A549 (cell line): ENCODE results near the gene SLC5A10. TPM values are rescaled to one million over a fixed set of nuclear protein-coding genes. Genes with fewer than 3 reads are reported as not detected.
A peak's percentile ranks its signal among the peaks of the same experiment; 100 is the strongest.
"Not testable (repeated sequence)": the region's sequence is repeated elsewhere in the genome, so short reads cannot be mapped to it uniquely, and the experiment has no call there.

Experiments used
- ATAC-seq, 2 experiments: fragments of 200-7000 bp in 1 of 2; fragments of >200 bp in 1 of 2; cut with Nextera tagmentation in 1 of 2; cut with Tn5 transposase in 1 of 2; 3 replicates each; pipeline versions ENCODE4 v1.8.0 to v1.9.1; 2018 to 2020; ENCODE audit warnings: mild to moderate bottlenecking in 1 of 2, moderate library complexity in 1 of 2
- CTCF ChIA-PET: fragments of 300-600 bp; sonication (Branson Sonifier 250); formaldehyde crosslinking; extraction: SDS; loops from one replicate; lab custom pipeline; 2021; ENCODE audit warnings: antibody characterized with exemption, inconsistent platforms; lab: Yijun Ruan, JAX
- POLR2A ChIA-PET: fragments of 350-600 bp; formaldehyde crosslinking; extraction: SDS; loops from one replicate; lab custom pipeline; 2021; ENCODE audit warnings: antibody characterized with exemption, inconsistent platforms; lab: Yijun Ruan, JAX
- DNase-seq, 2 experiments: peaks; one replicate each; pipeline versions ENCODE4 v3.0.0 to v3.0.0-alpha.2; 2011 to 2016; ENCODE audit warnings: low read depth in 1 of 2, low spot score in 1 of 2
- FAIRE-seq: peaks from 2 replicates; lab custom pipeline; 2011; peaks lifted over from hg19 to GRCh38; lab: Jason Lieb, UNC
- H3K27ac ChIP-seq, 2 experiments: fragments of >200 bp; sonication (Bioruptor Twin); formaldehyde crosslinking; 3 replicates each; pipeline ENCODE4 v1.5.1; 2016 to 2017
- H3K4me1 ChIP-seq: fragments of >200 bp; sonication (Bioruptor Twin); formaldehyde crosslinking; 3 replicates; pipeline ENCODE4 v1.6.1; 2016
- H3K4me2 ChIP-seq: fragments of >200 bp; sonication (Bioruptor Twin); formaldehyde crosslinking; 3 replicates; pipeline ENCODE4 v1.6.1; 2016
- H3K4me3 ChIP-seq: fragments of >200 bp; sonication (Bioruptor Twin); formaldehyde crosslinking; 3 replicates; pipeline ENCODE4 v1.5.1; 2016
- H3K9me3 ChIP-seq: fragments of >200 bp; sonication (Bioruptor Twin); formaldehyde crosslinking; 3 replicates; pipeline ENCODE4 v1.6.1; 2016
- CHD4 ChIP-seq: fragments of 200-600 bp; sonication (generic); IDR thresholded peaks from 2 replicates; pipeline ENCODE4 v1.6.1; 2016; ENCODE audit warnings: antibody characterized with exemption, mild to moderate bottlenecking, borderline replicate concordance
- EHF ChIP-seq: fragments of 250-450 bp; sonication (Bioruptor Pico); IDR thresholded peaks from 2 replicates; pipeline ENCODE4 v1.5.0; 2020; ENCODE audit warnings: mild to moderate bottlenecking
- FOSL2 ChIP-seq, 2 experiments: fragments of 450-650 bp in 1 of 2; fragments of >200 bp in 1 of 2; sonication (Bioruptor Twin) in 1 of 2; formaldehyde crosslinking; IDR thresholded peaks; 2 replicates each; pipeline versions ENCODE4 v1.5.0 to v1.6.1; 2016 to 2020; ENCODE audit warnings: mild to moderate bottlenecking in 1 of 2, moderate library complexity in 1 of 2
- KDM1A ChIP-seq: fragments of 200-600 bp; sonication (generic); IDR thresholded peaks from 2 replicates; pipeline ENCODE4 v1.6.1; 2016; ENCODE audit warnings: low read depth, mild to moderate bottlenecking
- RAD21 ChIP-seq, 2 experiments: fragments of >200 bp in 1 of 2; sonication (Bioruptor Twin) in 1 of 2; formaldehyde crosslinking in 1 of 2; IDR thresholded peaks in 1 of 2; conservative IDR thresholded peaks in 1 of 2; 2 replicates in 1 of 2; 3 replicates in 1 of 2; pipeline ENCODE4 v1.6.1; 2012 to 2018; ENCODE audit warnings: inconsistent platforms in 1 of 2
- SMC3 ChIP-seq: fragments of >200 bp; sonication (Bioruptor Twin); formaldehyde crosslinking; IDR thresholded peaks from 3 replicates; pipeline ENCODE4 v1.6.1; 2018; ENCODE audit warnings: inconsistent platforms
- WGBS: methylation state at CpG from one replicate; pipeline ENCODE4 v1.1.6; 2017; ENCODE audit errors: missing lambda C conversion rate; 5-methylcytosine and 5-hydroxymethylcytosine counted together
- polyA plus RNA-seq, 4 experiments: library from polyadenylated mRNA; depleted of rRNA in 3 of 4; stranded (reverse); fragments of >200 nt; fragmentation: RNase III in 1 of 4; extraction: RNeasy Plus Mini Kit Qiagen cat#74134 plus additional on column Dnase treatment in 1 of 4; gene quantifications; 2 replicates in 3 of 4; 3 replicates in 1 of 4; pipeline ENCODE4 v1.2.3, GENCODE V29; 2011 to 2017

The SLC5A10 gene
- polyA plus RNA-seq, 2 of the 4 experiments (the other 2 are of a cell fraction): 0.15 to 0.28 TPM

GRCh38 chr17:19023209-19023999, 71.4 kb downstream of the SLC5A10 start:
- H3K4me1 ChIP-seq: no peaks in the 10 kb centered on the region
- DNase-seq: no peak
- ChIA-PET POLR2A (interaction anchor here (1.6 kb wide), 1 partner anchor 19 kb away, joined by 4 read pairs; the partner anchor contains the start of gene FAM83G), CTCF (interaction anchor here (0.6 to 3.5 kb wide), 5 partner anchors 44 to 206 kb away, joined by 3 to 37 read pairs (median 3); no protein-coding TSS in a partner anchor)
- TF ChIP-seq FOSL2 (IDR thresholded peaks at IDR 0.05) (no peak), FOSL2 (CRISPR knock-in tag; IDR thresholded peaks at IDR 0.05) (peak; percentile 38; the same call in 1 of the 2 replicates), CHD4 (no peak)
- H3K4me2 ChIP-seq: no peak overlapping the region
- FAIRE-seq: no peak
- ATAC-seq: no peak; a peak in 1 of 6 replicates
- no peaks in the 10 kb centered on the region for H3K9me3 ChIP-seq
- WGBS: 61% methylated on average over 8 of the region's 9 CpGs
- peak overlapping the region in 1 of 2 experiments; percentile 17; a peak in 2 of 6 replicates for H3K27ac ChIP-seq
- H3K4me3 ChIP-seq: no peak overlapping the region

- CTCF ChIA-PET: interaction anchor here (0.6 to 3.5 kb wide), 3 partner anchors 8 to 67 kb away, joined by 3 to 37 read pairs (median 3); no protein-coding TSS in a partner anchor
Observed at GRCh38 chr17:19024101-19025078, 72.4 kb downstream of the SLC5A10 start.

GRCh38 chr17:19028671-19029070, 76.7 kb downstream of the SLC5A10 start:
- H3K9me3 ChIP-seq, POLR2A ChIA-PET, H3K27ac ChIP-seq, H3K4me1 ChIP-seq, H3K4me3 ChIP-seq, FAIRE-seq, H3K4me2 ChIP-seq, ATAC-seq, CTCF ChIA-PET, DNase-seq: not testable (repeated sequence)
- WGBS: no CpG with 5 or more reads among the region's 11 CpGs

More at GRCh38 chr17:19024101-19025078, 72.4 kb downstream of the SLC5A10 start:
- Histone ChIP-seq H3K27ac (peak overlapping the region; percentile 8 to 19; a peak in 1 of 6 replicates), H3K9me3 (no peaks in the 10 kb centered on the region), H3K4me2 (no peak overlapping the region), H3K4me1 (no peaks in the 10 kb centered on the region), H3K4me3 (no peak overlapping the region)
- no peak for FAIRE-seq
- POLR2A ChIA-PET: no interaction called here
- peak in 1 of 2 experiments; percentile 49 for DNase-seq
- WGBS: 84% methylated on average over 22 of the region's 22 CpGs
- ATAC-seq: peak in 1 of 2 experiments; percentile 15; a peak in 2 of 6 replicates
- TF ChIP-seq EHF (CRISPR knock-in tag) (no peak), KDM1A (0 out of 2 replicates have a peak, but pooled peaks have one; percentile 15)

GRCh38 chr17:19029740-19030139, 77.8 kb downstream of the SLC5A10 start:
- FAIRE-seq, H3K4me1 ChIP-seq, ATAC-seq, H3K27ac ChIP-seq, H3K9me3 ChIP-seq, DNase-seq, H3K4me3 ChIP-seq, H3K4me2 ChIP-seq, POLR2A ChIA-PET, CTCF ChIA-PET: not testable (repeated sequence)
- no CpG with 5 or more reads among the region's 5 CpGs for WGBS

- DNase-seq, FAIRE-seq, H3K27ac ChIP-seq, ATAC-seq, H3K4me3 ChIP-seq, H3K4me1 ChIP-seq, CTCF ChIA-PET, POLR2A ChIA-PET, H3K4me2 ChIP-seq, H3K9me3 ChIP-seq: not testable (repeated sequence)
- no CpG with 5 or more reads among the region's 5 CpGs for whole genome bisulfite sequencing
Observed at GRCh38 chr17:19030771-19031449, 78.9 kb downstream of the SLC5A10 start.

- peak; percentile 94 for FAIRE-seq
- POLR2A ChIA-PET: not testable (repeated sequence)
Observed at GRCh38 chr17:19031729-19032128, 79.8 kb downstream of the SLC5A10 start.

GRCh38 chr17:19032377-19032988, 80.5 kb downstream of the SLC5A10 start:
- H3K9me3 ChIP-seq, H3K4me3 ChIP-seq, CTCF ChIA-PET, POLR2A ChIA-PET, DNase-seq, H3K4me1 ChIP-seq: not testable (repeated sequence)
- FAIRE-seq: peak; percentile 85
- ATAC-seq: peak; percentile 62 to 86
- peak overlapping the region; percentile 49; the same call in 2 of the 3 replicates for H3K4me2 ChIP-seq
- H3K27ac ChIP-seq: peak overlapping the region; percentile 68 to 77; a peak in 4 of 6 replicates
- no CpG with 5 or more reads among the region's 24 CpGs for WGBS

More at GRCh38 chr17:19031729-19032128, 79.8 kb downstream of the SLC5A10 start:
- not testable (repeated sequence) for DNase-seq, H3K9me3 ChIP-seq
- peak overlapping the region; percentile 68 to 77; a peak in 4 of 6 replicates for H3K27ac ChIP-seq
- peak; percentile 52 to 66 for TF ChIP-seq RAD21 (conservative IDR thresholded peaks at IDR 0.05 in 1 of 2, IDR thresholded peaks at IDR 0.05 in 1 of 2)
- TF ChIP-seq SMC3: peak; percentile 54
- TF ChIP-seq, all 56 proteins: peak for 2; not testable (repeated sequence) for 54
- WGBS: no CpG with 5 or more reads among the region's 4 CpGs
- CTCF ChIA-PET, H3K4me3 ChIP-seq, H3K4me1 ChIP-seq: not testable (repeated sequence)
- peak; percentile 76 to 92 for ATAC-seq
- peak overlapping the region; percentile 49; the same call in 2 of the 3 replicates for H3K4me2 ChIP-seq

GRCh38 chr17:19036186-19036585, 84.2 kb downstream of the SLC5A10 start:
- DNase-seq, H3K4me2 ChIP-seq, H3K4me3 ChIP-seq, H3K9me3 ChIP-seq, CTCF ChIA-PET, POLR2A ChIA-PET, FAIRE-seq, H3K27ac ChIP-seq, ATAC-seq, H3K4me1 ChIP-seq: not testable (repeated sequence)
- no CpG with 5 or more reads among the region's 6 CpGs for whole genome bisulfite sequencing
